GM10248 (cell line): Measurements from ENCODE around the gene RFPL1.
"Not testable (repeated sequence)": the region's sequence is repeated elsewhere in the genome, so short reads cannot be mapped to it uniquely, and the experiment has no call there.

Source experiments
- CTCF ChIA-PET: fragments of 300-600 bp; sonication (Branson Sonifier 250); formaldehyde crosslinking; extraction: SDS; loops from one replicate; lab custom pipeline; 2021; ENCODE audit warnings: antibody characterized with exemption; lab: Yijun Ruan, JAX
- POLR2A ChIA-PET: fragments of 350-650 bp; sonication (Branson Sonifier 250); formaldehyde crosslinking; extraction: SDS; loops from one replicate; lab custom pipeline; 2020; ENCODE audit warnings: antibody characterized with exemption; lab: Yijun Ruan, JAX
- DNase-seq: peaks from one replicate; pipeline ENCODE4 v3.0.0; 2012; ENCODE audit errors: extremely low spot score
- TF ChIP-seq, protein P1 (sequence below): IDR thresholded peaks from 2 replicates; pipeline ENCODE4 v1.5.1; 2012; ENCODE audit warnings: mild to moderate bottlenecking, low read depth; ENCODE audit errors: extremely low read depth, missing control alignments, control extremely low read depth

Gene RFPL1

GRCh38 chr22:29397791-29398190, 40.6 kb upstream of the RFPL1 start:
- DNase-seq = no peak
- POLR2A ChIA-PET = no interaction called here
- TF ChIP-seq, protein P1, sequence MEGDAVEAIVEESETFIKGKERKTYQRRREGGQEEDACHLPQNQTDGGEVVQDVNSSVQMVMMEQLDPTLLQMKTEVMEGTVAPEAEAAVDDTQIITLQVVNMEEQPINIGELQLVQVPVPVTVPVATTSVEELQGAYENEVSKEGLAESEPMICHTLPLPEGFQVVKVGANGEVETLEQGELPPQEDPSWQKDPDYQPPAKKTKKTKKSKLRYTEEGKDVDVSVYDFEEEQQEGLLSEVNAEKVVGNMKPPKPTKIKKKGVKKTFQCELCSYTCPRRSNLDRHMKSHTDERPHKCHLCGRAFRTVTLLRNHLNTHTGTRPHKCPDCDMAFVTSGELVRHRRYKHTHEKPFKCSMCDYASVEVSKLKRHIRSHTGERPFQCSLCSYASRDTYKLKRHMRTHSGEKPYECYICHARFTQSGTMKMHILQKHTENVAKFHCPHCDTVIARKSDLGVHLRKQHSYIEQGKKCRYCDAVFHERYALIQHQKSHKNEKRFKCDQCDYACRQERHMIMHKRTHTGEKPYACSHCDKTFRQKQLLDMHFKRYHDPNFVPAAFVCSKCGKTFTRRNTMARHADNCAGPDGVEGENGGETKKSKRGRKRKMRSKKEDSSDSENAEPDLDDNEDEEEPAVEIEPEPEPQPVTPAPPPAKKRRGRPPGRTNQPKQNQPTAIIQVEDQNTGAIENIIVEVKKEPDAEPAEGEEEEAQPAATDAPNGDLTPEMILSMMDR = no peak
- CTCF ChIA-PET = interaction anchor here (2.8 to 4.0 kb wide), 2 partner anchors 16 to 127 kb away, joined by 7 to 20 read pairs; no protein-coding TSS in a partner anchor

GRCh38 chr22:29400576-29400975, 37.8 kb upstream of the RFPL1 start:
- TF ChIP-seq, protein P1 = no peak
- POLR2A ChIA-PET = no interaction called here
- no peak for DNase-seq
- CTCF ChIA-PET = interaction anchor here (1.2 kb wide), 1 partner anchor 47 kb away, joined by 3 read pairs; no protein-coding TSS in a partner anchor

GRCh38 chr22:29401538-29401937, 36.8 kb upstream of the RFPL1 start:
- DNase-seq, POLR2A ChIA-PET, CTCF ChIA-PET: not testable (repeated sequence)

DNA sequence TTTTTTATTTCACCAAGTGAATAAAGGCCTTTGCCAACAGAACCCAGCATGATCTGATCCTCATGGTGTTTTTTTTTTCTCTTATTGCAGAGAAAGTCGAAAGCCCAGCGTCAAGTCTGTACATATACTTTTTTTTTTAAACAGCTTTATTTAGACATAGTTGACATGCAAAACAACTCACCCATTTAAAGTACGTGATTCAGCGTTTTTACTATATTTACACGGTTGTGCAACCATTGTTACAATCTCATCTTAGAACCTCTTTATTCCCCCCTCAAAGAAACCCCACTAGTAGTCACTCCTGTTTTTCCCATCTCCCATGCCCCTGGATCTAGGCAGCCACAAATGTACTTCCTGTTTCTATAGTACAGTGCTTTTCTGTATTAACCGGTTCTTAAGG, 29.4 kb upstream of the RFPL1 start:
- CTCF ChIA-PET = interaction anchor here (1.0 to 1.3 kb wide), 2 partner anchors 13 to 15 kb away, joined by 3 read pairs; no protein-coding TSS in a partner anchor
- POLR2A ChIA-PET = no interaction called here
- TF ChIP-seq, protein P1 = no peak
- DNase-seq = no peak

- DNase-seq, POLR2A ChIA-PET: not testable (repeated sequence)
- CTCF ChIA-PET = interaction anchor here (0.8 to 1.3 kb wide), 2 partner anchors 16 to 20 kb away, joined by 3 to 4 read pairs; no protein-coding TSS in a partner anchor
These were observed 26.7 kb upstream of the RFPL1 start for GRCh38 chr22:29411569-29412211.

GRCh38 chr22:29412772-29413171, 25.6 kb upstream of the RFPL1 start:
- CTCF ChIA-PET = interaction anchor here (0.8 to 1.1 kb wide), 3 partner anchors 16 to 21 kb away, joined by 3 to 7 read pairs (median 4); no protein-coding TSS in a partner anchor
- TF ChIP-seq, protein P1 = peak; percentile 29
- not testable (repeated sequence) for DNase-seq

DNA sequence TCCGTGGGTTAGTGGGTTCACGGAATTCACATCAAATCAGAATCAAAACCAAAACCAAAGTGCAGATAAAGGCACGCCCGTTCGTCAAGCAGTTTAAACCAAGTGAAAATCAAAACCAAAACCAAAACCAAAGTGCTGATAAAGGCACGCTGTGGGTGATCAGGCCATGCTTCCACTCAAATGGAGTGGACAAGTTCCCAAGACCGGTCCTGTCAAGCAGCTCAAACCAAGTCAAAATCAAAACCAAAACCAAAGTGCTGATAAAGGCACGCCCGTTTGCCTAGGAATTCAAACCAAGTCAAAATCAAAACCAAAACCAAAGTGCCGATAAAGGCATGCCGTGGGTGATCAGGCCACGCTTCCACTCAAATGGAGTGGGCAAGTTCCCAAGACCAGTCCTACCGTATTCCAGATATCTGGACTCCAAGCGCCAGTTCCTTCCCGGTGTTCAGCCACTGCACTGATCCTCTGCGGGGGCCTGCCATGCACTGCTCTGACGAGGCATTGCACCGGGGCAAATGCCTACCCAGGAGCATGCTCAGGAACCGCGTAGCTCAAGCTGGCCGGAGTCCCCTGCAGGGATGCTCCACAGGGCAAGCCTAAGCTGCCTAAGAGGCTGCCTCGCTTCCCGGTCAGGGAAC, 23.3 kb upstream of the RFPL1 start:
- CTCF ChIA-PET, POLR2A ChIA-PET: not testable (repeated sequence)

More at GRCh38 chr22:29412772-29413171, 25.6 kb upstream of the RFPL1 start:
- POLR2A ChIA-PET = not testable (repeated sequence)

DNA sequence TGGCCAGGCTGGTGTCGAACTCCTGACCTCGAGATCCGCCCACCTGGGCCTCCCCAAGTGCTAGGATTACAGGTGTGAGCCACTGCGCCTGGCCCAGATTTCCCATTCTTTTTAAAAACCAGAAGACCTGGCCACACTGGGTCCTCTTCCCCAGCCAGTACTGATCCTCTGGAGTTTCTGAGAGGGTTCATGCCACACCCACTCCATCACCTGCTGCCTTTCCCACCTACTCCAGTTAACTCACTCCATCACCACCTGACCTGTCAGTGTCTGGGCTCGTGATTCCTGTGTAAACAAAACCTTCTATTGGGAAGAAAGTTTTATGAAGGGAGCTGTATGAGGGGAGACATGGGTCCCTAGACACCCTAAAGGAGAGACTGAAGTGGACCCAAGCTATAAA, 19.7 kb upstream of the RFPL1 start:
- DNase-seq, POLR2A ChIA-PET: not testable (repeated sequence)
- CTCF ChIA-PET = interaction anchor here (1.7 kb wide), 1 partner anchor 11 kb away, joined by 4 read pairs; no protein-coding TSS in a partner anchor

More for the DNA sequence above, 23.3 kb upstream of the RFPL1 start:
- DNase-seq = peak; percentile 32
